GM18505 (cell line): ENCODE results near the gene GPATCH2L.

Source experiments
- ATAC-seq: cut with Tn5 transposase; IDR thresholded peaks from one replicate; pipeline ENCODE4 v1.9.1; 2021; ENCODE audit not compliant: unreplicated experiment
- POLR2A ChIP-seq: IDR thresholded peaks from 4 replicates; pipeline ENCODE4 v1.6.1; 2011; ENCODE audit warnings: borderline replicate concordance; ENCODE audit not compliant: insufficient read depth, insufficient read length; ENCODE audit errors: extremely low read depth

The GPATCH2L gene

DNA sequence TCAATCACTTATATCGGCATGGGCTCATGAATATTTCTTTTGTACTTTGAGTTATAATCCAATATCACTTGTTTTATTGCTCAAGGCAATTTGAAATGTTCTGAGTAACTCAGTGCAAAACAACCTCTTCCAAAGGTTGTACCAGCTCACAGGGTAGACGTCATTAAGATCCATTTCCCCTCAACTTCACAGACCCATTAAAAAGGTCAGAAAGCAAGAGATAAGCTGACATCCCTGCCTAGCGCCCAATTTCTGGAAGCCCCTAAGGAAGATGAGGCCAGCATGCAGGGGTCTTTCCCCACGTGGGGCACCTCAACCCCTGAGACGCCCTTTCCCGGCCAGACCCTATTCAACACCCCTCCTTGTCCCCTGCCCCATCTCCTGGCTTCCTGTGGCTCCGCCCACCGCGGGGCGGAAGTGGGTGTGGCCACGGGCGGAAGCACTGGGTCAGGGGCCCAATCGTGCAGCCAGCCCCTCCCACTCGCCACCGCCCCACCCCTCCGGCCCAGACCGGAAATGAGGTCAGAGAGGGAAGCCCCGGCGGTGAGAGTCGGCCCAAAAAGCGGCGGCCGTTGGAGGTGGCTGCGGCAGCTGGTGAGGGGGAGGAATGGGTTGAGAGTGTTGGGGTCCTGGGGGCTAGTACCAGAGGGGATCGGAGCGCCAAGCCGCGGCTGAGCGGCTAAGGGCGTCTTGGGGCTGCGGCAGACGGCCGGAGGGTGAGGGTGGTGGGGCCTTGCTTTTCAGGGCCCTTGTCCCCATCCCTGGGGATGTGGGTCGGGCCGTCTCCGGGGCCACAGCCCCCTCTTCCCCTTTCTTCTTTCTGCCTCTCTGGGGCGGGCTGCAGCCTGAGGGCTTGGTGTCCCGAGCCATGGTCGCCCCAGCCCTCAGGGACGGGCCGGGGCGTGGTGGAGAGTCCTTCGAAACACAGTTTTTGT lies at the start of gene GPATCH2L:
GPATCH2L (plus strand) TSS at position 525 of the 935 bp plus-strand sequence. CDS start 2,442 bp downstream, outside the sequence.
- ATAC-seq, result peak; percentile 84
- TF ChIP-seq POLR2A, result peak; percentile 90

DNA sequence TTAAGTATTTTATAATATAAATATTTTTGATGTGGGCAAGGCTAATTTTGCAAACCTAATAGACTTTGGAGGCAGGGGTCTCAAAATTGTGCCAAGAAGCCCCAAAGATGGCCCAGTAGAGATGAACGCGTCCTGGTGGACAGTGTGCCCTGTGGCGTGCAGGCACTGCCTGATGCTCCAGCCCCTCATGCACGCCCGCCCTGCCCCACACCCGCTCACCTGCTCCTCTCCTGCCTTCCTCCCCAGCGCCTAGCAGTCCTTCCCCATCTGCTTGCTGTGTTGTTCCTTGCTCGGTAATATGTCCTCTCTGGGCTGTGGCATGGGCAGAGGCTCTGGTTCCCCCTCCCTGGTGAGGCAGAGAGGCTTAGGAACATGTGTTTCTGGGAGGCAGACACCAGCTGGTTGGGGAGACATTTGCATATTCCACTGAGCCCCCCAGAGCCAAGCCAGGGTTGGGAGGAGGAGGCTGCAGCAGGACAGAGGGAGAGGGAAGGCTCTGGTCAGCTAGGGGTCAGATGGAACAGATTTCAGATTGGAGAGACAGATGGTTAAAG lies 46.8 kb upstream of the GPATCH2L start:
- ATAC-seq, result no peak
- no peak for TF ChIP-seq POLR2A

DNA sequence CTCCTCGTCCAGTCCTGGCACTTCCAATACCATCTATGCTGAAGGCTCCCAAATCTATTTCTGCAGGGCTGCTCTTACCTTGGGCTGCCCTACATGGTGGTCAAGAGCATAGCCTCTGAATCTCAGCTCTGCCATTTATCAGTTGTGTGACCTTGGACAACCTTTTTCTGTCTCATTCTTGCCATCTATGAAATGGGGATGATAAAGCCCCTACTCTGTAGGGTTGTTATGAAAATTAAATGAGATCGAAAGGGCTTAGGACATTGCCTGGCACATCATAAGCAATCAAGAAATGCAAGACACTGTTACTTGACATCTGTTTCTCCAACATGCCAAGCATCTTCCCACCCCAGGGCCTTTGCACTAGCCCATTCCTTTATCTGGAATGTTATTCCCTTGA lies 45.5 kb upstream of the GPATCH2L start:
- no peak for TF ChIP-seq POLR2A
- ATAC-seq, result no peak

DNA sequence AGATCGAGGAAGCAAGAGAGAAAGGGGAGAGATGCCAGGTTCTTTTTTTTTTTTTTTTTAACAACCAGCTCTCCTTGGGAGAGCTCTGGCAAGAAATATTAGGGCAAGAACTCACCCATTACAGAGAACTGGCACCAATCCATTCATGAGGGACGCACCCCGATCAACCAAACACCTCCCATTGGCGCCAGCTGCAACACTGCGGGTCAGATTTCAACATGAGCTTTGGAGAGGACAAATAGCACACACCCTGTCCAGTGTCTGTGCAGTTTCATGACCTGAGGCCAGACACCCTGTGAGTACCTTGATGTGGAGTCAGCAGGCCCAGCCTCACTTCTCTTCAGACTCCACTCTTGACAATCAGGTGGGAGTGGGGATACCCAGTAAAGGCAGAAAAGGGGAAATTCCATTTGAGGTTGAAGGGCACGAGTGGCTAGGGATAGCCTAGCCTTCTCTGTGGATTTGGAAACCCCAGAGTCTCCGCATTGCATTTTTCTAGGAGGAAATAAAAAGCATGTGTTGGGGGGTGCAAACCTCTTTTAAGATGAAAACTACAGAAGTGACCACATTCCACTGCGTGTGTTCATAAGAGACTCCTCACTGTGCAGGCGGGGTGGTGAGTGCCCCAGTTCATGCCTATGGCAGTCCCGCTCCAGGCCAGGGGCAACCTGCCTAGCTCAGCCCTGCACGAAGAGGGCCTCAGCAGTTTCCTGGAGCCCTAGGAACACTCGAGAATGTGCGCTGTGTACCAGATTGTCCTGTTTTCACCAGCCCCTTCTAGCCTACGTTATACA lies 42.4 kb upstream of the GPATCH2L start:
- no peak for TF ChIP-seq POLR2A
- no peak for ATAC-seq

DNA sequence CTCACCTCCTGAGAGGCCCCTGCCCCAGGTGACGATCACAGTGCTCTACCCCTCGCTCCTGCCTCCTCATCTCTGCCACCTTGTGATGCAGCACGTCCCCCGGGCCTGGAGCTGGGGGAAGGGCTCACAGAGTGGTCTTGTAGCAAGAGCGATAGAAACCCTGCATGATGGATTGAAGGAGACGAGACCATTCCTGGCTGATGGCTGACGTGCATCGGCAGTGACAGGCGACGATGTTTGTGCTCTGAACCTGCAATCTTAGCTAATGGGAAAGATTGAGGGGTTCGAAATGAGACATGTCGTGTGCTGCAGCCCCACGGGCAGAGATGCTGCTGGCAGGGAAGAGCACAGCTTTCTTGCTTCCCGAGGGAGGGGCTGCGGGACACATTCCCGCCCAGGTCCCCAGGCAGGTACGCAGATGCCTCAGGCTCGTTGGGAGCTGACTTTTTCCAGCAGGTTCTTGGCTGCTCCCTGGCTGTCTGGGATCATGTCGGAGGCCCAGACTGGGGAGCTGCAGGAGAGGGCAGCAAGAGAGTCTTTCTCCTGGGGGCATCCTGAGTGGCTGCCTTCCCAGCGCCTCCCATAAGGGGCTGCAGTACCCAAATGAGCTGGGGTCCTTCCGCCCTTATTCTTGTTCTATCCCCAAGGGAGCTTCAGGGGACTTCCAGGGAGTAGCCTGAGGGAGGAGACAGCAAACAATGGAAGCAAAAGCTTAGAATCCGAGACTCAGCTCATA lies 38.7 kb upstream of the GPATCH2L start:
- no peak for ATAC-seq
- TF ChIP-seq POLR2A, result no peak

DNA sequence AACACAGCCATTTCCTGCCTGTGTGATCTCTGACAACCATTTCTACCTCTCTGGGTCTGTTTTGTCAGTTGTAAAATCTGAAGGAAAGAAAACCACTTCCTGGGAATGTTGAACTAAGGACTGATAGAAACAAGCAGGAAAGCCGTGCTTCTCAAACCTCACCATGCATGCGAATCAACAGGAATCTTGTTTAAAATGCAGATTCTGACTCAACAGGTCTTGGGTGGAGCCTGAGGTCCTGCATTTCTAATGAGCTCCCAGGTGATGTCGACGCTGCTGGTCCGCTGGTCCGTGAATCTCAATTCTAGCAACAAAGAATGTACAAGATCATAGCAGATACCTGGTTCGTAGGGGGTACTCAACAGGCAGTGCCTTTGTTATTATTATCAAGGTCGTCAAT lies 38.0 kb upstream of the GPATCH2L start:
- TF ChIP-seq POLR2A, result no peak
- ATAC-seq, result no peak

DNA sequence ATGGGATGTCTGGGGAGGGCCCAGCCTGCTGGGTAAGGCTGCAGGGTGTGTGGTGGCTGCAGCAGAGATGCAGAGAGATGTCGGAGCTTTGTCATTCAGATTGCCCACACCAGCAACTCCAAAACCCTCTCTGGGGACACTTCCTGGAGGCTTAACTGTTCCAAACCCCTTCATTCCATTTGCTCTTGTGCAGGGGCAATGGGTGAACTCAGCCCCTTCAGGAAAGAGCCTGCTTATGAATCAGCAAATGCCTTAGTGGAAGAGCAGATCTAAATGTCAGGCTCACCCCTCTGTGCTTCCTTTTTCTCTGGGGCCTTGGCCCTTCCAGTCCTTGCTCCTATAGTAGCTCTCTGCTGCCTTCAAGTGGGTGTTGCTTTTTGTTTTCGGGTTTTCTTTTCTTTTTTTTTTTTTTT lies 36.7 kb upstream of the GPATCH2L start:
- no peak for TF ChIP-seq POLR2A
- ATAC-seq, result no peak

DNA sequence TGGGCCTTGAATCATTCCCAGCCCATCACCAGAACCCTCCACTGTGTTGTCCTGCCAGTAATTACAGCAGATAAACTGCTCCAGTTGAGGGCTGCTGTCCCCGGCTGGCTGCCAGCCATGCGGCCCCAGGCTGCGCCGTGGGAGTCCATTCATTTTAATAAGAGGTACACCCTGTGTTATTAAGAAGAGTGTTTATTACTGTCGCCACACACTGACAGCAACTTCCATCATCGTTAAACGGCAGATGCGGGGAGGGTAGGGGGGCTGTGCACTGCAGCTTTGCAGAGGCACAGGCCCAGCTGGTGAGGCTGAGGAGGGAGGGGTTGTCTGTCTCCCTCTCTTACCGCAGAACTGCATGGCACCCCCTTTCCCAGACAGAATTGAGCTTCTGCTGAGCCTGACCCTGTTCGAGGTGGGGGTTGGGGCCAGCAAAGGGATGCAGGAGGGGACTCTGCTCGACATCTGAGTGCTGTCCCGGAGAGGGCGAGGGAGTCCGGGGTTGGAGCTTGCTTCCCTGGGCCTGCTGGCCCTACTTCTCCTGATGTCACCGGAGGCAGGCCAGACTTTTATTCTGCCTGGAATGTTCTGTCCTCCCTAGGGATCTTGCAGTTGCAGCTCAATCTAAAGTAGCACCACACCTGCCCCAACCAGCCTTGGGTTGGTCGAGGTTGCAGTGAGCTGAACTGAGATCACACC lies 33.8 kb upstream of the GPATCH2L start:
- no peak for ATAC-seq

DNA sequence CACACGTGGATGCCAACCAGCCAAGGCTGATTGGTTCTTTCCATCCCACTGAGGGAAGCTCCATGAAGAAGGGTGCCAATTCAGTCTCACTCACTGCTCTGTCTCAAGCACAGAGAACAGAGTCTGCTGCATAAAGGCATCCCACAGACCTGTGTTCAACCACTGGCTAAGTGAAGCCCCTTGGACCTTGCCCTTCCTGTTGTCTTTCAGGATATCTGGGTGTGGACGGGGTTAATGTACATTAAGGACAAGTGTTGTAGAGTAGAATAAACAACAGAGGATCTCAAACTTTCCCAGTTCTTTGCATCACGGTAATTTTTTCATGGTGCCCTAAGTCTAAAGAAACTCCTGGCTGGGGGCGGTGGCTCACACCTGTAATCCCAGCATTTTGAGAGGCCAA lies 33.1 kb upstream of the GPATCH2L start:
- TF ChIP-seq POLR2A, result no peak
- no peak for ATAC-seq

More for the DNA sequence above, 33.8 kb upstream of the GPATCH2L start:
- TF ChIP-seq POLR2A, result no peak

DNA sequence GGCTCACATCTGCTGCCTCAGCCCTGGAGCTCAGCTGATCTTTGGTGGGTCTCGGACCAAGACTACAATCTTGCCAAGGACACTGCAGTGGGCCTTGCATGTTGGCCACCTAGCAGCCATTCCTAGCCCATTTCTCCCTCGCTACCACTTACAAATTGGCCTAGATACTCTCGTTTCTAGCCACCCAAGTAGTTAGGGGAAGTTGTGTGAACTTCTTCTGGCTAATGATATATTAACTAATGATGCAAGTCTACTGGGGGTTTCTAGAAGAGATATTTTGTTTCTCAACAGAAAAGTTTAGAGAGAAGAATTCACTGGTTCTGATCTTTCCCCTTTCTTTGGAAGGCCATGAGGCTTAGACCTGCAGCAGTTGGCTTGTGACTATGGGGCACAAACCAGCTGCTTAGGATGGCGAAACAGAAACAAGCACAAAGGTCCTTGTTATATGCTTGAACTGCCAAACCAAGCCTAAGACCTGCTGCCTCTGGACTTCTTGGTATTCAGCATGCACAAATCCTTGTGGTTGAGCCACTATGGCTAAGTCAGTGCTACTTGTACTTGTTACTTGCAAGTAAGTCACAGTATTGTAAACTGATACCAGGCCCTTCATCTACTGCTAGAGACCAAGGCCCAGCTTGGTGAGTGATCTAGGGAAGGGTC lies 30.5 kb upstream of the GPATCH2L start:
- ATAC-seq, result no peak
- no peak for TF ChIP-seq POLR2A

DNA sequence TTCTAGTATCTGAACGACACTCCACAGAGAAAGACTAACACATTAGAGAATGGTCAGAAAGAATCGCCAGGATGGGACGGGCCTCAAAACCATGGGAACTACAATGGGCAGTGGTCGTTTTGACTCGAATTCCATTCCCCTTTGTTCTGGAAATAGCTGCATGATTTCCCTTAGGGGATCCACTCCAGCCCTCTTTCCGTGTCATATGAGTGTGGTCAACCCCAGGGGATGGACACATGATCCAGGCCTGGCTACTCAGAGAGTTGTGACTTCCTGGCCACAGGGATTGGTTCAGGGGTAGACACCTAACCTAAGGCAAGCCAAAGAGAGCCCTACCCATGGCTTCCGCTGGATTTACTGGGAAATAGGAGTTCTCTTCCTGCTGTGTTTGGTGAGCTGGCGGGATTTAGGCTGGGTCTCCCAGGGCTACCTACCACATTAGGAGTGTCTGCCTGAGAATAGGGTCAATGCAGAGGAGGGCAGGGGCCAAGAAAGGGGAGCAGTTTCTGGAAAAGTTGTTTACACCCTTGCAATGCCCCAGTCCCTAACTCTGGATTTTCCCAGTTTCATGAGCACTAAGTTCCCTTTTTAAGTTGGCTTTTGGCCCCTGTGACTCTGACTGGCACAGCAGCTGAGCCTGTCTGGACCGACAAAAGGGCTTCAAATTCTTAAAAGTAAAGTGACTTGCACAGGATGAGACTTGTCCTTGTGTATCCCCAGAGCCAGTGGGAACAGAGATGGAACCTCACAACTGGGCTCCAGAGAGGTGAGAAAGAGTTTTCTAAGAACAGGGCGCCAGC lies 28.1 kb upstream of the GPATCH2L start:
- TF ChIP-seq POLR2A, result no peak
- ATAC-seq, result no peak

DNA sequence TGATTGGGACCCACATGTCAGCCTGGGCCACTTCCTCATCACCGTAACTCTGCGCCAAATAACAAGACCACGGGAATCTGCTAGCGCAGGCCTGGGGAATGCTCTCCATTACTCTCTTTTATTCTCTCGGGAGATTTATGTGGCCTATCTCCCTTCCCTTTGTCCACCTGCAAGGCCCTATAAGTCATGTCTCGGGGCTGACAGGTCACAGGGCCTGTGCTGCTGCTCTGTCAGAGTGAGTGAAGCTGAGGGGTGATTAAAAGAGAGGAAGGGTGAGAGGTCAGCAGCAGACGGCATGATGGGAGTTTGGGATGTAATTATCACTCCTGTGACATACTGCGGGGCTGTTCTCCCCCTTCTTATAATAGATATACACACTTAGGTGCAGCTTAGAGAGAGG lies 26.2 kb upstream of the GPATCH2L start:
- no peak for TF ChIP-seq POLR2A
- no peak for ATAC-seq

DNA sequence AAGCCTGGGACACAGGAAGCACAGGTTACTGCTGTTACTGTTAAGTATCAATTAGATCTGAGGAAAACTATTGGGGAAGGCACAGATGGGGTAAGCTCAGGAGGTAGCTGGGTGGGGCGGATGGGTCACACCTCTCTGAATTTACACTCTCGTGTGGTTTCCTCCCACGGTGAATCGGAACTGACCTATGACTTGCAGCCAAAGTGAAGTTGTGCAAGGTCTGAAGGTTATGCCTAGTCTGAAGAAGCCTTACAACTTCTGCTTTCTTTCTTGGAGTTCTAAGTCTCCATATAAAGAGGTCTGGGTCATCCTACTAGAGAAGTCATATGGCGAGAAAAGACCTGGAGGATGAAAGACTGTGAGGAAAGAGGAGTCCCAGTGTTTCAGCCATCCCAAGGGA lies 25.6 kb upstream of the GPATCH2L start:
- no peak for TF ChIP-seq POLR2A
- no peak for ATAC-seq
